ENCODE results near the gene NRG2. TPM values are rescaled to one million over a fixed set of nuclear protein-coding genes. Genes with fewer than 3 reads are reported as not detected.

The NRG2 gene
- total RNA-seq, 1 donor from 2014 or later: 0.52 TPM

GRCh38 chr5:139854953-139855352 is 188.1 kb downstream of the NRG2 start:
- H3K4me3 ChIP-seq (ENCODE audit: low read length in 3 of 3): no peak overlapping the region
- H3K27ac ChIP-seq (ENCODE audit: low read depth, low read length): no peak overlapping the region
- no peaks in the 10 kb centered on the region for H3K9me3 ChIP-seq (ENCODE audit: control insufficient read depth in 3 of 3, low read length in 3 of 3)
- H3K27me3 ChIP-seq (ENCODE audit: control insufficient read depth in 3 of 3, insufficient read depth in 3 of 3, low read length in 3 of 3): no peaks in the 10 kb centered on the region
- peaks cover 12 to 20% (median 16%) of the 10 kb centered on the region in 3 donors for H3K36me3 ChIP-seq (ENCODE audit: control insufficient read depth in 3 of 3, insufficient read depth in 3 of 3, low read length in 3 of 3)
- H3K9ac ChIP-seq (ENCODE audit: low read depth in 1 of 3, low read length in 3 of 3): no peak overlapping the region
- no peaks in the 10 kb centered on the region for H3K4me1 ChIP-seq (ENCODE audit: control insufficient read depth in 3 of 3, insufficient read depth in 3 of 3, low read length in 3 of 3)

GRCh38 chr5:139854029-139854605 is 189.0 kb downstream of the NRG2 start:
- peaks cover 12 to 20% (median 16%) of the 10 kb centered on the region in 3 donors for H3K36me3 ChIP-seq (ENCODE audit: control insufficient read depth in 3 of 3, insufficient read depth in 3 of 3, low read length in 3 of 3)
- no peaks in the 10 kb centered on the region for H3K27me3 ChIP-seq (ENCODE audit: control insufficient read depth in 3 of 3, insufficient read depth in 3 of 3, low read length in 3 of 3)
- no peak overlapping the region for H3K9ac ChIP-seq (ENCODE audit: low read depth in 1 of 3, low read length in 3 of 3)
- H3K4me1 ChIP-seq (ENCODE audit: control insufficient read depth in 3 of 3, insufficient read depth in 3 of 3, low read length in 3 of 3): no peaks in the 10 kb centered on the region
- H3K9me3 ChIP-seq (ENCODE audit: control insufficient read depth in 3 of 3, low read length in 3 of 3): no peaks in the 10 kb centered on the region
- no peak overlapping the region for H3K4me3 ChIP-seq (ENCODE audit: low read length in 3 of 3)
- H3K27ac ChIP-seq (ENCODE audit: low read depth, low read length): no peak overlapping the region

GRCh38 chr5:139852696-139853095 is 190.4 kb downstream of the NRG2 start:
- H3K9me3 ChIP-seq (ENCODE audit: control insufficient read depth in 3 of 3, low read length in 3 of 3): no peaks in the 10 kb centered on the region
- H3K27me3 ChIP-seq (ENCODE audit: control insufficient read depth in 3 of 3, insufficient read depth in 3 of 3, low read length in 3 of 3): no peaks in the 10 kb centered on the region
- H3K36me3 ChIP-seq (ENCODE audit: control insufficient read depth in 3 of 3, insufficient read depth in 3 of 3, low read length in 3 of 3): peaks cover 12 to 20% (median 16%) of the 10 kb centered on the region in 3 donors
- no peak overlapping the region for H3K9ac ChIP-seq (ENCODE audit: low read depth in 1 of 3, low read length in 3 of 3)
- no peaks in the 10 kb centered on the region for H3K4me1 ChIP-seq (ENCODE audit: control insufficient read depth in 3 of 3, insufficient read depth in 3 of 3, low read length in 3 of 3)
- no peak overlapping the region for H3K27ac ChIP-seq (ENCODE audit: low read depth, low read length)
- H3K4me3 ChIP-seq (ENCODE audit: low read length in 3 of 3): no peak overlapping the region

- Histone ChIP-seq H3K27me3 (ENCODE audit: control insufficient read depth in 3 of 3, insufficient read depth in 3 of 3, low read length in 3 of 3) (no peaks in the 10 kb centered on the region), H3K9me3 (ENCODE audit: control insufficient read depth in 3 of 3, low read length in 3 of 3) (no peaks in the 10 kb centered on the region), H3K4me3 (ENCODE audit: low read length in 3 of 3) (no peak overlapping the region), H3K27ac (ENCODE audit: low read depth, low read length) (no peak overlapping the region), H3K36me3 (ENCODE audit: control insufficient read depth in 3 of 3, insufficient read depth in 3 of 3, low read length in 3 of 3) (peaks cover 12 to 20% (median 16%) of the 10 kb centered on the region in 3 donors), H3K4me1 (ENCODE audit: control insufficient read depth in 3 of 3, insufficient read depth in 3 of 3, low read length in 3 of 3) (peaks cover 4 to 5% (median 4%) of the 10 kb centered on the region in 3 donors), H3K9ac (ENCODE audit: low read depth in 1 of 3, low read length in 3 of 3) (no peak overlapping the region)
These were observed 191.5 kb downstream of the NRG2 start for GRCh38 chr5:139851558-139851957.

GRCh38 chr5:139850423-139851016 is 192.6 kb downstream of the NRG2 start:
- peaks cover 0 to 4% (median 0%) of the 10 kb centered on the region in 3 donors for H3K27me3 ChIP-seq (ENCODE audit: control insufficient read depth in 3 of 3, insufficient read depth in 3 of 3, low read length in 3 of 3)
- H3K9ac ChIP-seq (ENCODE audit: low read depth in 1 of 3, low read length in 3 of 3): no peak overlapping the region
- H3K27ac ChIP-seq (ENCODE audit: low read depth, low read length): no peak overlapping the region
- peaks cover 5 to 13% (median 9%) of the 10 kb centered on the region in 3 donors for H3K4me1 ChIP-seq (ENCODE audit: control insufficient read depth in 3 of 3, insufficient read depth in 3 of 3, low read length in 3 of 3)
- H3K36me3 ChIP-seq (ENCODE audit: control insufficient read depth in 3 of 3, insufficient read depth in 3 of 3, low read length in 3 of 3): peaks cover 12 to 17% (median 16%) of the 10 kb centered on the region in 3 donors
- H3K4me3 ChIP-seq (ENCODE audit: low read length in 3 of 3): no peak overlapping the region
- no peaks in the 10 kb centered on the region for H3K9me3 ChIP-seq (ENCODE audit: control insufficient read depth in 3 of 3, low read length in 3 of 3)

GRCh38 chr5:139849942-139850341 is 193.2 kb downstream of the NRG2 start:
- Histone ChIP-seq H3K27ac (ENCODE audit: low read depth, low read length) (no peak overlapping the region), H3K9ac (ENCODE audit: low read depth in 1 of 3, low read length in 3 of 3) (no peak overlapping the region), H3K4me1 (ENCODE audit: control insufficient read depth in 3 of 3, insufficient read depth in 3 of 3, low read length in 3 of 3) (peaks cover 5 to 13% (median 9%) of the 10 kb centered on the region in 3 donors), H3K27me3 (ENCODE audit: control insufficient read depth in 3 of 3, insufficient read depth in 3 of 3, low read length in 3 of 3) (peaks cover 0 to 4% (median 0%) of the 10 kb centered on the region in 3 donors), H3K9me3 (ENCODE audit: control insufficient read depth in 3 of 3, low read length in 3 of 3) (no peaks in the 10 kb centered on the region), H3K4me3 (ENCODE audit: low read length in 3 of 3) (no peak overlapping the region), H3K36me3 (ENCODE audit: control insufficient read depth in 3 of 3, insufficient read depth in 3 of 3, low read length in 3 of 3) (peaks cover 12 to 15% (median 13%) of the 10 kb centered on the region in 3 donors)

GRCh38 chr5:139849501-139849900 is 193.6 kb downstream of the NRG2 start:
- H3K9ac ChIP-seq (ENCODE audit: low read depth in 1 of 3, low read length in 3 of 3): no peak overlapping the region
- peaks cover 0 to 4% (median 0%) of the 10 kb centered on the region in 3 donors for H3K27me3 ChIP-seq (ENCODE audit: control insufficient read depth in 3 of 3, insufficient read depth in 3 of 3, low read length in 3 of 3)
- no peaks in the 10 kb centered on the region for H3K9me3 ChIP-seq (ENCODE audit: control insufficient read depth in 3 of 3, low read length in 3 of 3)
- H3K4me1 ChIP-seq (ENCODE audit: control insufficient read depth in 3 of 3, insufficient read depth in 3 of 3, low read length in 3 of 3): peaks cover 5 to 13% (median 10%) of the 10 kb centered on the region in 3 donors
- no peak overlapping the region for H3K4me3 ChIP-seq (ENCODE audit: low read length in 3 of 3)
- peaks cover 11 to 15% (median 13%) of the 10 kb centered on the region in 3 donors for H3K36me3 ChIP-seq (ENCODE audit: control insufficient read depth in 3 of 3, insufficient read depth in 3 of 3, low read length in 3 of 3)
- no peak overlapping the region for H3K27ac ChIP-seq (ENCODE audit: low read depth, low read length)

- Histone ChIP-seq H3K9me3 (ENCODE audit: control insufficient read depth in 3 of 3, low read length in 3 of 3) (no peaks in the 10 kb centered on the region), H3K36me3 (ENCODE audit: control insufficient read depth in 3 of 3, insufficient read depth in 3 of 3, low read length in 3 of 3) (peaks cover 11 to 15% (median 13%) of the 10 kb centered on the region in 3 donors), H3K4me1 (ENCODE audit: control insufficient read depth in 3 of 3, insufficient read depth in 3 of 3, low read length in 3 of 3) (peaks cover 5 to 13% (median 11%) of the 10 kb centered on the region in 3 donors), H3K4me3 (ENCODE audit: low read length in 3 of 3) (peak overlapping the region in 2 of 3 donors; percentile 49 to 69), H3K9ac (ENCODE audit: low read depth in 1 of 3, low read length in 3 of 3) (peak overlapping the region in 2 of 3 donors; percentile 14 to 76), H3K27me3 (ENCODE audit: control insufficient read depth in 3 of 3, insufficient read depth in 3 of 3, low read length in 3 of 3) (peaks cover 0 to 4% (median 0%) of the 10 kb centered on the region in 3 donors), H3K27ac (ENCODE audit: low read depth, low read length) (no peak overlapping the region)
These were observed 194.5 kb downstream of the NRG2 start for GRCh38 chr5:139848508-139849100.

GRCh38 chr5:139847790-139848507 is 195.2 kb downstream of the NRG2 start:
- Histone ChIP-seq H3K27ac (ENCODE audit: low read depth, low read length) (no peak overlapping the region), H3K4me3 (ENCODE audit: low read length in 3 of 3) (peak overlapping the region in 2 of 3 donors; percentile 49 to 69), H3K27me3 (ENCODE audit: control insufficient read depth in 3 of 3, insufficient read depth in 3 of 3, low read length in 3 of 3) (peaks cover 0 to 4% (median 0%) of the 10 kb centered on the region in 3 donors), H3K36me3 (ENCODE audit: control insufficient read depth in 3 of 3, insufficient read depth in 3 of 3, low read length in 3 of 3) (peaks cover 11 to 15% (median 13%) of the 10 kb centered on the region in 3 donors), H3K9ac (ENCODE audit: low read depth in 1 of 3, low read length in 3 of 3) (peak overlapping the region in 2 of 3 donors; percentile 14 to 76), H3K9me3 (ENCODE audit: control insufficient read depth in 3 of 3, low read length in 3 of 3) (no peaks in the 10 kb centered on the region), H3K4me1 (ENCODE audit: control insufficient read depth in 3 of 3, insufficient read depth in 3 of 3, low read length in 3 of 3) (peaks cover 5 to 13% (median 11%) of the 10 kb centered on the region in 3 donors)
